ENCODE data around the gene NFIC. TPM values are rescaled to one million over a fixed set of nuclear protein-coding genes. Genes with fewer than 3 reads are reported as not detected.
A peak's percentile ranks its signal among the peaks of the same experiment; 100 is the strongest.

NFIC gene
- total RNA-seq: 100 to 1,000 TPM in 1 of 4 donors, 10 to 100 TPM in 3; 34.7 to 191 (median 64.9) TPM

DNA sequence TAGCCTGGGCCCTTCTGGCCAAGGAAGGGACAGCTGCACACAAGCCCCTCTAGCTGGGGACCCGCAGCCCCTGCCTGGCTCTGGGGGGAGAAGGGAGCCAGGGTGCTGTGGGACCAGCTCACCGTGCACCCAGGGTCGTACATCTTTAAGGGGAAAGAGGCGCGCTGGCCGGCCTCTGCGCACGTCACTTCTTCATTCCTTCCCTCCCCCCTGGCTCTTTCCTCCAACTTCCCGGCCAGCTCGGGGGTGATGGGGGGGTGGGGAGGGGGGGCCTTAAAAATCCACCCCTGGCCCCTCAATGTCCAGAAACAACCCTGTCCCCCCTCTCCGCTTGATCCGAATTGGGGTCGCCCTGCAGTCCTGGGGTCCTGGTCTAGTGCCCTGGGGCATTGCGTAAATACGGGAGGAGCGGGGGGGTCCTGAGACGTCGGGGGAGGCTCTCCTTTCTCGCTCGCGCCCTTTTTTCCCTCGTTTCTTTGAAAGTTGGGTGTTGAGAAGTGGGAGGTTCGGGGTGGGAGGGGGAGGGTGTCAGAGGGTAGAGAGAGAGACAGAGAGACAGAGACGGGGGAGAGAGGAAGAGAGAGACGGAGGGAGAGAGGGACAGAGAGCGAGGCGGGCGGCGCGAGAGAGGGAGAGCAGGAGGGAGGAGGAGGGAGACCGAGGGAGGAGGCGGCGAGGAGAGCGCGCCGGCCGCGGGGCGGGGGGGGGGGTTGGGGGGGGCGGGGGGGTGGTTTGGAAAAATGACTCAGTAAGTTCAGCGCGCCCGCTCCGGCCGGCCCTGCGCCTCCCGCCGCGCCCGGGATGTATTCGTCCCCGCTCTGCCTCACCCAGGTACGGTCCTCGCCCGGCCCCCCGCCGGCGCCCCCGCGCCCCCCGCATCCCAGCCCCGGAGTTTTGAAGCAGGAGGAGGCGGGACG, at the start of gene NFIC:
Gene NFIC, plus strand, starts transcription at position 748 of the 917 bp plus-strand sequence. Its CDS starts 54 bp downstream, at position 802.
- Histone ChIP-seq H3K36me3 (no peaks in the 10 kb centered on the region), H3K27ac (peak within 1 kb of the TSS; percentile 84 to 96 (median 94)), H3K4me3 (peak within 1 kb of the TSS; percentile 58 to 92 (median 69)), H3K27me3 (no peaks in the 10 kb centered on the region), H3K9me3 (no peaks in the 10 kb centered on the region), H3K4me1 (peaks cover 0 to 54% (median 14%) of the 10 kb centered on the region in 4 donors)
- no peak for TF ChIP-seq POLR2A (IDR thresholded peaks at IDR 0.05)
- TF ChIP-seq, protein P1, sequence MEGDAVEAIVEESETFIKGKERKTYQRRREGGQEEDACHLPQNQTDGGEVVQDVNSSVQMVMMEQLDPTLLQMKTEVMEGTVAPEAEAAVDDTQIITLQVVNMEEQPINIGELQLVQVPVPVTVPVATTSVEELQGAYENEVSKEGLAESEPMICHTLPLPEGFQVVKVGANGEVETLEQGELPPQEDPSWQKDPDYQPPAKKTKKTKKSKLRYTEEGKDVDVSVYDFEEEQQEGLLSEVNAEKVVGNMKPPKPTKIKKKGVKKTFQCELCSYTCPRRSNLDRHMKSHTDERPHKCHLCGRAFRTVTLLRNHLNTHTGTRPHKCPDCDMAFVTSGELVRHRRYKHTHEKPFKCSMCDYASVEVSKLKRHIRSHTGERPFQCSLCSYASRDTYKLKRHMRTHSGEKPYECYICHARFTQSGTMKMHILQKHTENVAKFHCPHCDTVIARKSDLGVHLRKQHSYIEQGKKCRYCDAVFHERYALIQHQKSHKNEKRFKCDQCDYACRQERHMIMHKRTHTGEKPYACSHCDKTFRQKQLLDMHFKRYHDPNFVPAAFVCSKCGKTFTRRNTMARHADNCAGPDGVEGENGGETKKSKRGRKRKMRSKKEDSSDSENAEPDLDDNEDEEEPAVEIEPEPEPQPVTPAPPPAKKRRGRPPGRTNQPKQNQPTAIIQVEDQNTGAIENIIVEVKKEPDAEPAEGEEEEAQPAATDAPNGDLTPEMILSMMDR (IDR thresholded peaks at IDR 0.05): no peak
- DNase-seq: peak; percentile 25 to 76 (median 72)

DNA sequence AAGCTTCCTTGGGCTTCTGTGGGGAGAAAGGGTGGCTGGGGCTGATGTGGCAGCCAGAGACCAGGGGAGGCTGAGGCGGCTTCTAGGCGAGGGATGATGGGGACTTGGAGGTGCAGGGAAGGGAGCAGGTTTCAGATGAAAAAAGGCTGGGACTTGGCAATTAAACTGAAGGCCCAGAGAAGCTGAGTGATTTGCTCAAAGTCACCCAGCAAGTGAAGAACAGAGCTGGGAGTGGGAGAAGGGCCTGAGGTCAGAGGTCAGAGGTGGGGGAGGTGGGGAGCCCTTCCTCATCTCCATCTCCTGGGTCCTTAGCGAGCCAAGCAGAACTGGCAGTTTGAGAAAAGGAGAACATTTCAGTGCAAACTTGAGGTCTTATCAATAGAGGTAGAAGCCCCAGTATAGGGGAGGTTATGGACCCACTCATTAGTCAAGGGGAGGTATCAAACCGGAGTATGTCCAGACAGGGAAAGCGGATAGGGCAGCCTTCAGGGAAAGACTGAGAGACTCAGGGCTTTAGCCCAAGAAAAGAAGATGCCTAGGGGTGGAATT, 49.6 kb upstream of the NFIC start:
- TF ChIP-seq POLR2A (IDR thresholded peaks at IDR 0.05): no peak
- TF ChIP-seq, protein P1 (IDR thresholded peaks at IDR 0.05): no peak
- H3K27ac ChIP-seq: no peak overlapping the region
- no peak for DNase-seq
- no peaks in the 10 kb centered on the region for H3K4me1 ChIP-seq
- H3K36me3 ChIP-seq: no peaks in the 10 kb centered on the region
- H3K27me3 ChIP-seq: no peaks in the 10 kb centered on the region
- H3K4me3 ChIP-seq: no peak overlapping the region
- no peaks in the 10 kb centered on the region for H3K9me3 ChIP-seq

DNA sequence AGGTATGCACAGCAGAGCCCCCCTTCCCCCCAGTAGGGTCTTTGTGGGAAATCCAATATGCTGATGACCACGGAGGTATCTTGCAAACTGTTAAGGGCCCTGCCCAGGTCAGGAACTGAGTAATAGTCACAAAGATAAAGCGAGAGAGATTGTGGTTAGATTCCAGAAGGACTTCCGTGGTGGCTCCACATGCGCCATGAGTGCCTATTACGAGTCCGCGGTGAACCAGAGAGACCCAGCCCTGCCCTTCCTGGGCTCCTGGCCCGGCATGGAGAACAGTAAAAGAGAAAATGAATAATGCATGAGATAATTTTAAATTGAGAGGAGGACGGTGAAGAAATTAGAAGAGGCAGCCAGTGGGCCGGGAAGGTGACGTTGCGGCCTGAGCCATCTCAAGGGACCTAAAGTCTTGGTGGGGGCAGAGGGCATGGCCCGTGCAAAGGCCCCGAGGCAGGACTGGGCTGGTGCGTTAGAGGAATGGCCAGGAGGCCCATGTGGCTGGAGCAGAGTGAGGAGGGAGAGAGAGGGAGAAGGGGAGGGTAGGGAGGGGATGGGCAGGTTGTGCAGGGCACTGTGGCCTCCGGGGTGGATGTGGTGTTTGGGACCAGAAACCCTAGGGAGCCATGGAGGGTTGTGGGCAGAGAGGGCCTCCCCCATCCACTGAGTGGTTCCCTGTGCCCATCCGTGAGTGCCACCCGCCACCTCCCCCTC, 46.6 kb upstream of the NFIC start:
- Histone ChIP-seq H3K27me3 (no peaks in the 10 kb centered on the region), H3K4me3 (no peak overlapping the region), H3K9me3 (no peaks in the 10 kb centered on the region), H3K27ac (no peak overlapping the region), H3K4me1 (no peaks in the 10 kb centered on the region), H3K36me3 (no peaks in the 10 kb centered on the region)
- no peak for DNase-seq
- TF ChIP-seq POLR2A (IDR thresholded peaks at IDR 0.05): no peak
- TF ChIP-seq, protein P1 (IDR thresholded peaks at IDR 0.05): no peak

DNA sequence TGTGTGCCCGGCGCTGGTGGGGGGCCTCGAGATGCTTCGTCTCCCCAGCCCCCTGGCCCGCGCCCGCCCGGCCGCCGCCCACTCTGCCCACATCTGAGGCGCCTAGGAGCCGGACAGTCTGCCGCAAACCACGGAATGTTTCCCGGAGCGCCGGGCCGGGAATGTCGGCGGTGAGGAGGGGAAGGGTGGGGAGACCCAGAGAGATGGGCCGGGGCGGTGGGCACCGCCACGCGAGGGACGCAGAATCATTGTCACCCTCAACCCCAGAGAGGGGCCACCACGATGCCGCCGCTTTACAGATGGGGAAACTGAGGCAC, 46.1 kb upstream of the NFIC start:
- DNase-seq: no peak
- H3K27ac ChIP-seq: no peak overlapping the region
- H3K9me3 ChIP-seq: no peaks in the 10 kb centered on the region
- no peaks in the 10 kb centered on the region for H3K27me3 ChIP-seq
- H3K36me3 ChIP-seq: no peaks in the 10 kb centered on the region
- H3K4me3 ChIP-seq: no peak overlapping the region
- no peak for TF ChIP-seq POLR2A (IDR thresholded peaks at IDR 0.05)
- TF ChIP-seq, protein P1 (IDR thresholded peaks at IDR 0.05): no peak
- no peaks in the 10 kb centered on the region for H3K4me1 ChIP-seq

DNA sequence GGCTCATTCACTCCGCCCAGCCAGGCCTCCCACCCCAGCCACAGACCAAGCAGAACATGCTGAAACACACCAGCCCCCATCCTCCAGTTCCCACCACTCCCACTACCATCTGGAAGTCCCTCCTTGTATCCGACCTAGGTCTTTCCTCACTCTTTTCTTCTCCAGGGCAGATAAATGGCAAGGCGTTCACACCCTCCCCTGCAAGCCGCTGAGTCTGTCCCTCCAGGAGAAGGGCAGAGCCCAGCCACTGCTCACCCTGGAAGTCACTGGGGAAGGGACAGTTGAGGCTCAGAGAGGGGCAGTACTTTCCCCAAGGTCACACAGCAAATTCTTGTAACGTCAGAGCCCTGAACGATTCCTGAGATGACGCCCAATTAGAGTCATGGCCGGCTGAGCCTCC, 45.5 kb upstream of the NFIC start:
- no peak overlapping the region for H3K27ac ChIP-seq
- TF ChIP-seq POLR2A (IDR thresholded peaks at IDR 0.05): no peak
- TF ChIP-seq, protein P1 (IDR thresholded peaks at IDR 0.05): no peak
- DNase-seq: no peak
- H3K36me3 ChIP-seq: no peaks in the 10 kb centered on the region
- no peak overlapping the region for H3K4me3 ChIP-seq
- H3K27me3 ChIP-seq: no peaks in the 10 kb centered on the region
- no peaks in the 10 kb centered on the region for H3K9me3 ChIP-seq
- H3K4me1 ChIP-seq: no peaks in the 10 kb centered on the region

Measured in Peyer's patch (tissue), 4 donors.